SU-DHL-6 (cell line): ENCODE measurements around the gene ANTXR1.

ENCODE experiments used
- H2AFZ ChIP-seq: fragments of 200-600 bp; sonication (generic); 2 replicates; pipeline ENCODE4 v1.6.1; 2014; ENCODE audit warnings: low read depth, mild to moderate bottlenecking, moderate library complexity, mixed read lengths, antibody characterized with exemption, low read length; ENCODE audit not compliant: severe bottlenecking
- H3F3A ChIP-seq: fragments of 200-600 bp; shearing (Covaris generic); 2 replicates; pipeline ENCODE4 v1.6.0; 2016; ENCODE audit warnings: antibody characterized with exemption, mild to moderate bottlenecking; ENCODE audit not compliant: insufficient read depth
- H3K27ac ChIP-seq: fragments of 200-600 bp; sonication (generic); 2 replicates; pipeline ENCODE4 v1.5.1; 2016; ENCODE audit warnings: low read depth, mild to moderate bottlenecking, low read length, moderate library complexity, mixed read lengths
- H3K27me3 ChIP-seq: fragments of 200-600 bp; sonication (generic), shearing (Covaris generic); 2 replicates; pipeline ENCODE4 v1.6.0; 2014; ENCODE audit warnings: mild to moderate bottlenecking, low read length
- H3K36me3 ChIP-seq: fragments of 200-600 bp; sonication (generic); 2 replicates; pipeline ENCODE4 v1.6.1; 2014; ENCODE audit warnings: mild to moderate bottlenecking, low read length, mixed read lengths
- H3K4me2 ChIP-seq: fragments of 300-600, 200-600 bp; shearing (Covaris generic), sonication (generic); 2 replicates; pipeline ENCODE4 v1.6.0; 2014; ENCODE audit warnings: low read length, low read depth, mild to moderate bottlenecking; ENCODE audit not compliant: poor library complexity, severe bottlenecking
- H3K4me3 ChIP-seq: fragments of 200-600 bp; sonication (generic); 2 replicates; pipeline ENCODE4 v1.5.1; 2014; ENCODE audit warnings: antibody characterized with exemption, low read length, mild to moderate bottlenecking, mixed read lengths; ENCODE audit not compliant: insufficient read depth, poor library complexity, severe bottlenecking
- H3K79me2 ChIP-seq: fragments of 200-600 bp; sonication (generic); 2 replicates; pipeline ENCODE4 v1.6.1; 2014; ENCODE audit warnings: mild to moderate bottlenecking, low read length, moderate library complexity; ENCODE audit not compliant: insufficient read depth
- H3K9ac ChIP-seq: fragments of 200-600 bp; sonication (generic); 2 replicates; pipeline ENCODE4 v1.7.0; 2014; ENCODE audit warnings: mild to moderate bottlenecking, low read length
- H3K9me2 ChIP-seq: fragments of 200-600 bp; sonication (generic); replicated peaks from 2 replicates; pipeline ENCODE4 v1.6.1; 2014; ENCODE audit warnings: low read length; ENCODE audit not compliant: insufficient read depth
- H3K9me3 ChIP-seq: fragments of 200-600 bp; sonication (generic); 2 replicates; pipeline ENCODE4 v1.6.1; 2014; ENCODE audit warnings: low read length, mixed read lengths; ENCODE audit not compliant: insufficient read depth
- H4K20me1 ChIP-seq: fragments of 200-600 bp; sonication (generic); 2 replicates; pipeline ENCODE4 v1.6.1; 2014; ENCODE audit warnings: low read depth, mild to moderate bottlenecking, antibody characterized with exemption, low read length, moderate library complexity, mixed read lengths
- EZH2phosphoT487 ChIP-seq: fragments of 200-600 bp; sonication (generic), shearing (Covaris generic); conservative IDR thresholded peaks from 2 replicates; pipeline ENCODE4 v1.6.1; 2018; ENCODE audit warnings: mild to moderate bottlenecking, antibody characterized with exemption, low read length, moderate library complexity, mixed read lengths
- TF ChIP-seq, protein P1 (sequence below): fragments of 200-600 bp; sonication (generic); IDR thresholded peaks from one replicate; pipeline ENCODE4 v1.5.1; 2017; ENCODE audit warnings: antibody characterized with exemption, mild to moderate bottlenecking, low read length, moderate library complexity; ENCODE audit not compliant: insufficient read depth, poor library complexity, severe bottlenecking

The ANTXR1 gene

DNA sequence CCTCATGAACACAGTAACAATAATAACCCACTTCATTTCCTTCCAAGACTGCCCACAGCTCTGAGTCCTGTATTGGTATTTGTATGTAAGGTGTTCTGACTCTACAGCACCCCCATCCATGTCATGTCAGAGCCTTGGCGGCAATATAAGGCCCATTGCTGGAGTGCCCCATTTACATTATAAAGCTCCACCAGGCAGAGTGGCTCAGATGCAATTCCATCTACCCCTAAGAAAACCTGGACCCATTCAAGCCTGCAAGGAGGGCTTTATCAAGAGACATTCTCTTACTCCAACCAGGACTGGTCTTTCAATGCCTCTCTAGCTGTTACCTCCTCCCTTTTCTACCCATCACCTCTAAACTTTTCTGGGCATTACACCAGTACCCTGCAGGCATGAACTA lies 101.6 kb downstream of the ANTXR1 start:
- H3K4me2 ChIP-seq = no peak overlapping the region
- no peaks in the 10 kb centered on the region for H4K20me1 ChIP-seq
- no peak overlapping the region for H3K4me3 ChIP-seq
- no peak overlapping the region for H3K27ac ChIP-seq
- no peaks in the 10 kb centered on the region for H3F3A ChIP-seq
- no peaks in the 10 kb centered on the region for H3K79me2 ChIP-seq
- H3K9me2 ChIP-seq = no peaks in the 10 kb centered on the region
- TF ChIP-seq, protein P1, sequence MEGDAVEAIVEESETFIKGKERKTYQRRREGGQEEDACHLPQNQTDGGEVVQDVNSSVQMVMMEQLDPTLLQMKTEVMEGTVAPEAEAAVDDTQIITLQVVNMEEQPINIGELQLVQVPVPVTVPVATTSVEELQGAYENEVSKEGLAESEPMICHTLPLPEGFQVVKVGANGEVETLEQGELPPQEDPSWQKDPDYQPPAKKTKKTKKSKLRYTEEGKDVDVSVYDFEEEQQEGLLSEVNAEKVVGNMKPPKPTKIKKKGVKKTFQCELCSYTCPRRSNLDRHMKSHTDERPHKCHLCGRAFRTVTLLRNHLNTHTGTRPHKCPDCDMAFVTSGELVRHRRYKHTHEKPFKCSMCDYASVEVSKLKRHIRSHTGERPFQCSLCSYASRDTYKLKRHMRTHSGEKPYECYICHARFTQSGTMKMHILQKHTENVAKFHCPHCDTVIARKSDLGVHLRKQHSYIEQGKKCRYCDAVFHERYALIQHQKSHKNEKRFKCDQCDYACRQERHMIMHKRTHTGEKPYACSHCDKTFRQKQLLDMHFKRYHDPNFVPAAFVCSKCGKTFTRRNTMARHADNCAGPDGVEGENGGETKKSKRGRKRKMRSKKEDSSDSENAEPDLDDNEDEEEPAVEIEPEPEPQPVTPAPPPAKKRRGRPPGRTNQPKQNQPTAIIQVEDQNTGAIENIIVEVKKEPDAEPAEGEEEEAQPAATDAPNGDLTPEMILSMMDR = no peak
- no peaks in the 10 kb centered on the region for H3K36me3 ChIP-seq
- H3K9ac ChIP-seq = no peak overlapping the region
- H3K9me3 ChIP-seq = no peaks in the 10 kb centered on the region
- H2AFZ ChIP-seq = no peak overlapping the region
- no peaks in the 10 kb centered on the region for H3K27me3 ChIP-seq

DNA sequence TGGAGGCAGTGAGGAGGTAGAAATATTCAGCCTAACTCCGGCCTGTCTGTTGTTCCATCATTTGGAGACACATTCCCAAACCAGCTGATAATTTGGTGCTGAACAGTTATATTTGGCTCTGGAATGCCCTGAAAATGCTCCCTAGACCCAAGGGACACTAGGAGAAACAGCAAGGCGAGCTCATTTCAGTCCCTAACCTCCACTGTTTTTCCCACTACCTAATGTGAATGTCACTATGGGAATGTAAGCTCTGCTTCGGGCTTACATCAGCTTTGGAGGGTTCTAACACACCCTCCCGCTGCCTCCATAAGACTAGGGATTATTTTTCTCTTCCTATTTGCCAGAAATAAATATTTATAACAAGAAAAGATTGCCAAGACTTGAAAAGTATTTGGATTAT lies 103.5 kb downstream of the ANTXR1 start:
- H3K9me2 ChIP-seq = no peaks in the 10 kb centered on the region
- no peaks in the 10 kb centered on the region for H3K36me3 ChIP-seq
- H3K4me2 ChIP-seq = no peak overlapping the region
- TF ChIP-seq EZH2phosphoT487 = no peak
- TF ChIP-seq, protein P1 = no peak
- no peak overlapping the region for H2AFZ ChIP-seq
- no peaks in the 10 kb centered on the region for H3K79me2 ChIP-seq
- no peak overlapping the region for H3K9ac ChIP-seq
- H3K9me3 ChIP-seq = no peaks in the 10 kb centered on the region
- H3K4me3 ChIP-seq = no peak overlapping the region
- no peaks in the 10 kb centered on the region for H3K27me3 ChIP-seq
- H3F3A ChIP-seq = no peaks in the 10 kb centered on the region
- H4K20me1 ChIP-seq = no peaks in the 10 kb centered on the region
- no peak overlapping the region for H3K27ac ChIP-seq

DNA sequence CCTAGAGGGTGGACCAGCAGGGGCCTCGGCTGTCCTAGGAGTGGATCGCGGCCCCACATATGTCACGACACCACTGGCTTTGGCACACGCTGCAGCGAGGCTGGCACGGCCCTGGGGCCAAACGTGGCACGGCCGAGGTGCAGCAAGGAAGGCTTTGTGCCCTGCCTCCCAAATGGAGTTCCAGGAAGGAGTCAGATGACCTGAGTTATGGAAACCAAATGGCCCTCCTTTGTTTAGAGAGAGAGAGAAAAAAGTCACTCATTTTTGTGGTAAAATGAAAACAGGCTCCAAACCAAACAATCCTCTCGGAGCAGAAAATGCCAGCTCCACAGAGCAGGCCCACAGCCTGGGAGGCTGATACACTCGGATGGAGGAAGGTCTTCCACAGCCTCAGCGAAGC lies 105.6 kb downstream of the ANTXR1 start:
- no peak overlapping the region for H3K4me3 ChIP-seq
- H3K9me3 ChIP-seq = no peaks in the 10 kb centered on the region
- H3K79me2 ChIP-seq = no peaks in the 10 kb centered on the region
- no peaks in the 10 kb centered on the region for H3K9me2 ChIP-seq
- no peak overlapping the region for H3K4me2 ChIP-seq
- H3K27ac ChIP-seq = no peak overlapping the region
- H2AFZ ChIP-seq = no peak overlapping the region
- H4K20me1 ChIP-seq = no peaks in the 10 kb centered on the region
- H3K27me3 ChIP-seq = no peaks in the 10 kb centered on the region
- TF ChIP-seq, protein P1 = no peak
- no peak for TF ChIP-seq EZH2phosphoT487
- no peak overlapping the region for H3K9ac ChIP-seq
- no peaks in the 10 kb centered on the region for H3F3A ChIP-seq
- no peaks in the 10 kb centered on the region for H3K36me3 ChIP-seq
